ENCODE data around the gene ZNF669.

The ZNF669 gene

DNA sequence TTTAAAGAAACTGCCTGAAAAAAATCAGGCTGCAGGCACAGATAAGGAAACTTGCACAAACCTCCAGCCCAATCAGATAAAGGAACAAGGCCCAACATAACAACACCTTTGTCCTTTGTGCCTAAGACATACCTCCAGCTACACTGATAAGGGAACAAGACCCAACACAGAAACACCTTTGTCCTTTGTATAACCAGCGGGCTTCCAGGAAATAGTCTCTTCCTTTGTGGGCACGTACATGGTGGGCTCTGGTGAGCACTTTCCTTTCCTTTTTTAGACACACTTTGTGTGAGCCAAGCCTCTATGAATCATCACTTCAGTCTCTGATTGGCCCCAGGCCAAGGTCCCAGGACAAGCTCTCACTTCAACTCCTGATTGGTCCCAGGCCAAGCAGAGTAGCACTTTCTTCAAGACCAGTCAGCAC lies 49.2 kb downstream of the ZNF669 start:
- no peak for DNase-seq
